HepG2 (cell line): ENCODE results near the gene CPB2. TPM values are rescaled to one million over a fixed set of nuclear protein-coding genes. Genes with fewer than 3 reads are reported as not detected.
A peak's percentile ranks its signal among the peaks of the same experiment; 100 is the strongest.

Experiments
- AHDC1 ChIP-seq: sonication (generic); formaldehyde crosslinking; IDR thresholded peaks from 2 replicates; pipeline ENCODE4 v1.5.1; 2020; ENCODE audit warnings: mild to moderate bottlenecking, missing genetic modification reagents, borderline replicate concordance
- CBX5 ChIP-seq: sonication (generic); formaldehyde crosslinking; IDR thresholded peaks from 2 replicates; pipeline ENCODE4 v1.4.0; 2020; ENCODE audit warnings: missing genetic modification reagents, borderline replicate concordance
- CREB1 ChIP-seq, 2 experiments: fragments of 450-650 bp in 1 of 2; IDR thresholded peaks; 2 replicates each; pipeline ENCODE4 v1.6.1; 2016 to 2017; ENCODE audit warnings: control low read depth in 1 of 2, mild to moderate bottlenecking in 1 of 2, missing compliant biosample characterization in 1 of 2, missing genetic modification characterization in 1 of 2
- FOXC1 ChIP-seq: sonication (generic); formaldehyde crosslinking; IDR thresholded peaks from 2 replicates; pipeline ENCODE4 v1.8.0; 2022; ENCODE audit warnings: mild to moderate bottlenecking, missing genetic modification reagents, borderline replicate concordance
- GFI1 ChIP-seq: sonication (generic); formaldehyde crosslinking; IDR thresholded peaks from 2 replicates; pipeline ENCODE4 v1.5.0; 2020; ENCODE audit warnings: missing genetic modification reagents, mild to moderate bottlenecking, borderline replicate concordance
- HNRNPUL1 ChIP-seq: fragments of 200-400 bp; formaldehyde crosslinking; IDR thresholded peaks from 2 replicates; pipeline ENCODE4 v1.6.1; 2017; ENCODE audit warnings: low read depth, mild to moderate bottlenecking, low read length, moderate library complexity
- KMT2B ChIP-seq: IDR thresholded peaks from 2 replicates; pipeline ENCODE4 v1.6.1; 2016; ENCODE audit warnings: missing genetic modification reagents, missing compliant biosample characterization
- MBD4 ChIP-seq: IDR thresholded peaks from 2 replicates; pipeline ENCODE4 v1.6.1; 2012; ENCODE audit warnings: low read length, inconsistent platforms, borderline replicate concordance
- MLLT10 ChIP-seq: sonication (generic); formaldehyde crosslinking; IDR thresholded peaks from 2 replicates; pipeline ENCODE4 v1.4.0; 2020; ENCODE audit warnings: missing genetic modification reagents
- NFIB ChIP-seq: sonication (generic); formaldehyde crosslinking; IDR thresholded peaks from 2 replicates; pipeline ENCODE4 v1.9.0; 2021; ENCODE audit warnings: missing genetic modification reagents, mild to moderate bottlenecking, borderline replicate concordance
- PBX3 ChIP-seq: sonication (generic); formaldehyde crosslinking; IDR thresholded peaks from 2 replicates; pipeline ENCODE4 v1.8.1; 2023; ENCODE audit warnings: missing genetic modification reagents, inconsistent platforms, borderline replicate concordance
- RBM39 ChIP-seq: fragments of 200-400 bp; formaldehyde crosslinking; IDR thresholded peaks from one replicate; pipeline ENCODE4 v1.6.1; 2018; ENCODE audit warnings: antibody characterized with exemption, mild to moderate bottlenecking, low read depth, low read length; ENCODE audit not compliant: poor library complexity, severe bottlenecking
- REPIN1 ChIP-seq: sonication (generic); formaldehyde crosslinking; IDR thresholded peaks from 2 replicates; pipeline ENCODE4 v1.8.0; 2022; ENCODE audit warnings: missing genetic modification reagents, low read depth, mild to moderate bottlenecking, borderline replicate concordance
- TFDP1 ChIP-seq: IDR thresholded peaks from 2 replicates; pipeline ENCODE4 v1.6.1; 2016; ENCODE audit warnings: missing compliant biosample characterization, missing genetic modification reagents, borderline replicate concordance
- ZBED4 ChIP-seq: sonication (generic); formaldehyde crosslinking; IDR thresholded peaks from 2 replicates; pipeline ENCODE4 v1.4.0; 2020; ENCODE audit warnings: missing genetic modification reagents, borderline replicate concordance
- ZFP62 ChIP-seq: sonication (generic); formaldehyde crosslinking; IDR thresholded peaks from 2 replicates; pipeline ENCODE4 v1.4.0; 2020; ENCODE audit warnings: missing genetic modification reagents
- ZNF839 ChIP-seq: sonication (generic); formaldehyde crosslinking; IDR thresholded peaks from 2 replicates; pipeline ENCODE4 v1.4.0; 2020; ENCODE audit warnings: missing genetic modification reagents, mild to moderate bottlenecking, borderline replicate concordance
- ZSCAN30 ChIP-seq: sonication (generic); formaldehyde crosslinking; IDR thresholded peaks from 2 replicates; pipeline ENCODE4 v1.5.0; 2020; ENCODE audit warnings: mild to moderate bottlenecking, missing genetic modification reagents
- polyA plus RNA-seq, 8 experiments: library from polyadenylated mRNA; depleted of rRNA in 3 of 8; stranded (reverse) in 7 of 8; unstranded in 1 of 8; fragments of >200 nt; fragmentation: Illumina TruSeq in 4 of 8; extraction: Trizol in 4 of 8; gene quantifications; 2 replicates each; pipeline versions ENCODE4 v1.2.1 to v1.2.3, GENCODE V29; 2011 to 2016; ENCODE audit warnings: low read depth in 4 of 8, missing spikeins in 1 of 8, mixed read lengths in 1 of 8; ENCODE audit not compliant: insufficient read depth in 1 of 8
- total RNA-seq, 5 experiments: library from RNA; depleted of rRNA; stranded (reverse); fragments of >200 nt; fragmentation: Illumina TruSeq; extraction: Trizol; gene quantifications; 2 replicates each; pipeline ENCODE4 v1.2.3, GENCODE V29; 2016; ENCODE audit warnings: low read depth in 1 of 5

The CPB2 gene
- total and polyA plus RNA-seq, 2 of the 13 experiments (the other 11 are each of a cell fraction or from before 2014, with no cell fraction given) = 125 to 140 TPM

- TF ChIP-seq ZBED4 (CRISPR knock-in tag) (peak; percentile 70; the same call in 1 of the 2 replicates), RBM39 (no peak), MBD4 (no peak), MLLT10 (CRISPR knock-in tag) (no peak), AHDC1 (peak; percentile 86; the same call in 1 of the 2 replicates), ZFP62 (CRISPR knock-in tag) (no peak), HNRNPUL1 (peak; percentile 72; the same call in 1 of the 2 replicates), PBX3 (CRISPR knock-in tag) (no peak), CBX5 (CRISPR knock-in tag) (no peak), REPIN1 (CRISPR knock-in tag) (peak; percentile 36; the same call in 1 of the 2 replicates), TFDP1 (CRISPR knock-in tag) (peak; percentile 54; the same call in 1 of the 2 replicates), GFI1 (CRISPR knock-in tag) (no peak), KMT2B (CRISPR knock-in tag) (no peak), FOXC1 (no peak), CREB1 (IDR thresholded peaks at IDR 0.05) (no peak), CREB1 (CRISPR knock-in tag; IDR thresholded peaks at IDR 0.05) (peak; percentile 46; the same call in 1 of the 2 replicates), ZSCAN30 (CRISPR knock-in tag) (no peak), ZNF839 (CRISPR knock-in tag) (no peak), NFIB (CRISPR knock-in tag) (no peak)
Observed at GRCh38 chr13:46104868-46105267, at the start of gene CPB2 (continued).
